ENCODE data around the gene OR52N1.

- TF ChIP-seq CTCF (IDR thresholded peaks at IDR 0.05; ENCODE audit: low read depth, low read length, poor library complexity, severe bottlenecking) (no peak), EZH2phosphoT487 (IDR thresholded peaks at IDR 0.05; ENCODE audit: borderline replicate concordance, low read length) (no peak)
These were observed 40.2 kb upstream of the OR52N1 start for GRCh38 chr11:5831196-5831829.
